Keratinocyte (primary cell): Measurements from ENCODE around the gene FRAS1. TPM values are rescaled to one million over a fixed set of nuclear protein-coding genes. Genes with fewer than 3 reads are reported as not detected.
"Not testable (repeated sequence)": the region's sequence is repeated elsewhere in the genome, so short reads cannot be mapped to it uniquely, and the experiment has no call there.

ENCODE experiments used
- DNase-seq: peaks from one replicate; pipeline ENCODE4 v3.0.0-alpha.2; 2011; ENCODE audit warnings: low read depth, missing footprints, low spot score
- FAIRE-seq: peaks from 2 replicates; lab custom pipeline; 2011; peaks lifted over from hg19 to GRCh38; lab: Jason Lieb, UNC
- H2AFZ ChIP-seq: 2 replicates; pipeline ENCODE4 v1.6.0; 2012; ENCODE audit warnings: low read length, control low read depth, inconsistent platforms; ENCODE audit not compliant: control insufficient read depth
- H3K27ac ChIP-seq: 2 replicates; pipeline ENCODE4 v1.5.1; 2011; ENCODE audit warnings: low read length; ENCODE audit not compliant: control insufficient read depth, insufficient read depth
- H3K27me3 ChIP-seq: 3 replicates; pipeline ENCODE4 v1.6.0; 2011; ENCODE audit warnings: low read length; ENCODE audit not compliant: control insufficient read depth, insufficient read depth; ENCODE audit errors: extremely low read depth
- H3K36me3 ChIP-seq, 2 experiments: 2 replicates in 1 of 2; 3 replicates in 1 of 2; pipeline ENCODE4 v1.5.1; 2011; ENCODE audit warnings: low read length in 2 of 2, mild to moderate bottlenecking in 1 of 2; ENCODE audit not compliant: control insufficient read depth in 2 of 2, insufficient read depth in 2 of 2; ENCODE audit errors: extremely low read depth in 1 of 2
- H3K4me1 ChIP-seq: 3 replicates; pipeline ENCODE4 v1.5.1; 2011; ENCODE audit warnings: low read length; ENCODE audit not compliant: control insufficient read depth, insufficient read depth; ENCODE audit errors: extremely low read depth
- H3K4me2 ChIP-seq: 3 replicates; pipeline ENCODE4 v1.6.0; 2011; ENCODE audit warnings: low read depth, low read length; ENCODE audit not compliant: control insufficient read depth, insufficient read depth; ENCODE audit errors: extremely low read depth
- H3K4me3 ChIP-seq, 3 experiments: fragments of 200-600 bp in 1 of 3; sonication (generic) in 1 of 3; 2 replicates in 2 of 3; 3 replicates in 1 of 3; pipeline ENCODE4 v1.5.1; 2011 to 2016; ENCODE audit warnings: low read length in 3 of 3, mild to moderate bottlenecking in 3 of 3, control low read depth in 2 of 3, inconsistent platforms in 1 of 3, low read depth in 1 of 3, mixed read lengths in 1 of 3, mixed run types in 1 of 3, moderate library complexity in 1 of 3; ENCODE audit not compliant: control insufficient read depth in 2 of 3, insufficient read depth in 2 of 3; ENCODE audit errors: extremely low read depth in 1 of 3
- H3K79me2 ChIP-seq: 2 replicates; pipeline ENCODE4 v1.6.0; 2012; ENCODE audit warnings: low read length; ENCODE audit not compliant: control insufficient read depth, insufficient read depth
- H3K9ac ChIP-seq: 3 replicates; pipeline ENCODE4 v1.6.0; 2011; ENCODE audit warnings: low read length; ENCODE audit not compliant: control insufficient read depth, insufficient read depth; ENCODE audit errors: extremely low read depth
- H3K9me1 ChIP-seq: 3 replicates; pipeline ENCODE4 v1.6.0; 2011; ENCODE audit warnings: low read length; ENCODE audit not compliant: control insufficient read depth, insufficient read depth; ENCODE audit errors: extremely low read depth
- H3K9me3 ChIP-seq: 2 replicates; pipeline ENCODE4 v1.5.1; 2012; ENCODE audit warnings: low read depth, low read length; ENCODE audit not compliant: control insufficient read depth
- H4K20me1 ChIP-seq: 3 replicates; pipeline ENCODE4 v1.6.0; 2011; ENCODE audit warnings: low read length; ENCODE audit not compliant: control insufficient read depth, insufficient read depth; ENCODE audit errors: extremely low read depth
- EZH2 ChIP-seq: IDR thresholded peaks from one replicate; pipeline ENCODE4 v1.6.1; 2012; ENCODE audit warnings: inconsistent platforms, mild to moderate bottlenecking, low read length, moderate library complexity
- dilution Hi-C: fragments of 300-500 bp; cut with MboI; formaldehyde crosslinking; loops from one replicate; pipeline ENCODE4 v1.7.0; 2020; ENCODE audit warnings: low sequenced_read_pairs; ENCODE audit not compliant: extremely low pct_ligation_motif_present
- polyA plus RNA-seq, 5 experiments: library from polyadenylated mRNA; depleted of rRNA in 3 of 5; stranded (reverse) in 3 of 5; stranded (forward) in 1 of 5; unstranded in 1 of 5; fragments of >200 nt; gene quantifications; 1 replicate in 1 of 5; 2 replicates in 3 of 5; 3 replicates in 1 of 5; pipeline versions ENCODE4 v1.2.1 to v1.2.3, GENCODE V29; 2011 to 2012; ENCODE audit warnings: missing spikeins in 2 of 5, low read depth in 1 of 5, low replicate concordance in 1 of 5
- TF ChIP-seq, protein P1 (sequence below), 3 experiments: IDR thresholded peaks in 1 of 3; conservative IDR thresholded peaks in 1 of 3; optimal IDR thresholded peaks in 1 of 3; 2 replicates in 2 of 3; 3 replicates in 1 of 3; pipeline versions ENCODE3 to v1.5.1; 2011; ENCODE audit warnings: low read length in 3 of 3, mild to moderate bottlenecking in 3 of 3, moderate library complexity in 2 of 3, control low read depth in 1 of 3, inconsistent platforms in 1 of 3; ENCODE audit not compliant: insufficient read depth in 2 of 3; ENCODE audit errors: extremely low read depth in 1 of 3

The FRAS1 gene
- polyA plus RNA-seq, 1 donor (not counting 4 experiments of a cell fraction or from before 2014, with no cell fraction given), result 3.5 TPM

GRCh38 chr4:78496021-78496643, 439.0 kb downstream of the FRAS1 start:
- H3K27me3 ChIP-seq, result no peaks in the 10 kb centered on the region
- no peak overlapping the region for H3K4me2 ChIP-seq
- no peaks in the 10 kb centered on the region for H3K4me1 ChIP-seq
- H3K9me3 ChIP-seq, result no peaks in the 10 kb centered on the region
- H2AFZ ChIP-seq, result no peak overlapping the region
- no peak overlapping the region for H3K27ac ChIP-seq
- H3K4me3 ChIP-seq, result no peak overlapping the region
- H3K36me3 ChIP-seq, result no peaks in the 10 kb centered on the region
- FAIRE-seq, result no peak
- TF ChIP-seq, protein P1, sequence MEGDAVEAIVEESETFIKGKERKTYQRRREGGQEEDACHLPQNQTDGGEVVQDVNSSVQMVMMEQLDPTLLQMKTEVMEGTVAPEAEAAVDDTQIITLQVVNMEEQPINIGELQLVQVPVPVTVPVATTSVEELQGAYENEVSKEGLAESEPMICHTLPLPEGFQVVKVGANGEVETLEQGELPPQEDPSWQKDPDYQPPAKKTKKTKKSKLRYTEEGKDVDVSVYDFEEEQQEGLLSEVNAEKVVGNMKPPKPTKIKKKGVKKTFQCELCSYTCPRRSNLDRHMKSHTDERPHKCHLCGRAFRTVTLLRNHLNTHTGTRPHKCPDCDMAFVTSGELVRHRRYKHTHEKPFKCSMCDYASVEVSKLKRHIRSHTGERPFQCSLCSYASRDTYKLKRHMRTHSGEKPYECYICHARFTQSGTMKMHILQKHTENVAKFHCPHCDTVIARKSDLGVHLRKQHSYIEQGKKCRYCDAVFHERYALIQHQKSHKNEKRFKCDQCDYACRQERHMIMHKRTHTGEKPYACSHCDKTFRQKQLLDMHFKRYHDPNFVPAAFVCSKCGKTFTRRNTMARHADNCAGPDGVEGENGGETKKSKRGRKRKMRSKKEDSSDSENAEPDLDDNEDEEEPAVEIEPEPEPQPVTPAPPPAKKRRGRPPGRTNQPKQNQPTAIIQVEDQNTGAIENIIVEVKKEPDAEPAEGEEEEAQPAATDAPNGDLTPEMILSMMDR (optimal IDR thresholded peaks at IDR 0.05 in 1 of 3, IDR thresholded peaks at IDR 0.05 in 1 of 3, conservative IDR thresholded peaks at IDR 0.05 in 1 of 3; ENCODE audit: extremely low read depth in 1 of 3, insufficient read depth in 2 of 3, low read length in 3 of 3), result no peak
- TF ChIP-seq EZH2, result no peak
- dilution Hi-C loops, result no loop called here
- DNase-seq, result no peak
- H3K9me1 ChIP-seq, result no peaks in the 10 kb centered on the region
- no peaks in the 10 kb centered on the region for H4K20me1 ChIP-seq
- no peak overlapping the region for H3K9ac ChIP-seq
- H3K79me2 ChIP-seq, result no peaks in the 10 kb centered on the region

DNA sequence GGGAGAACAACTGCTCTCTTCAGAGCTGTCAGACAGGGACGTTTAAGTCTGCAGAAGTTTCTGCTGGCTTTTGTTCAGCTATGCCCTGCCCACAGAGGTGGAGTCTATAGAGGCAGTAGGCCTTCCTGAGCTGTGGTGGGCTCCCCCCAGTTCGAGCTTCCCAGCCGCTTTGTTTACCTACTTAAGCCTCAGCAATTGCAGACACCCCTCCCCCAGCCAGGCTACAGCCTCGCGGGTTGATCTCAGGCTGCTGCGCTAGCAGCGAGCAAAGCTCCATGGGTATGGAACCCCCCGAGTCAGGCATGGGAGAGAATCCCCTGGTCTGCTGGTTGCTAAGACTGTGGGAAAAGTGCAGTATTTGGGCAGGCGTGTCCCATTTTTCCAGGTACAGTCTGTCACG, 449.1 kb downstream of the FRAS1 start:
- dilution Hi-C loops, DNase-seq, H3K9me1 ChIP-seq, H3K36me3 ChIP-seq, H4K20me1 ChIP-seq, H3K4me3 ChIP-seq, H3K4me2 ChIP-seq, H3K27ac ChIP-seq, H3K79me2 ChIP-seq, H3K9me3 ChIP-seq, H2AFZ ChIP-seq, H3K27me3 ChIP-seq, H3K4me1 ChIP-seq, H3K9ac ChIP-seq, FAIRE-seq: not testable (repeated sequence)

DNA sequence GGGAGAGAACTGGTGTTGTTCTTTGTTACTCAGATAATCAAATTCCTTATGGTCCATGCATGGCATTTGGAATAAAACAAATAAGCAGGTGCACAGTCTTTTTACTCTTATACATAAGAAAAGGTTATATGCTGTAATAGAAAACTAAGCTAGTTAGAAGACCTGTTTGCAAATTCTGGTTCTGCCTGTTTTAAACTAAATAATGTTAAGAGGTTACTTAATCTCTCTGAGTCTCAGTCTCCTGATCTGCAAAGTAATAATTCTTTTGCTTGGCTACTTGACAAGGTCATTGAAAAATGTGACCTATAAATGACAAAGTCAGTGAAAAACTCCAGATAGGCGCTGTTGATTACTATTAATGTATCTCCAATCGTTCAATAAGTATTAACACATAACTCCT, 451.9 kb downstream of the FRAS1 start:
- H3K9me3 ChIP-seq, result no peaks in the 10 kb centered on the region
- FAIRE-seq (no peak), DNase-seq (no peak)
- no peak overlapping the region for H2AFZ ChIP-seq
- dilution Hi-C loops, result no loop called here
- H3K9me1 ChIP-seq, result no peaks in the 10 kb centered on the region
- H3K4me2 ChIP-seq, result no peak overlapping the region
- H3K36me3 ChIP-seq, result peaks cover 0 to 6% of the 10 kb centered on the region in 2 experiments
- H3K4me3 ChIP-seq, result no peak overlapping the region
- no peak overlapping the region for H3K9ac ChIP-seq
- H3K27ac ChIP-seq, result no peak overlapping the region
- H4K20me1 ChIP-seq, result no peaks in the 10 kb centered on the region
- TF ChIP-seq, protein P1 (optimal IDR thresholded peaks at IDR 0.05 in 1 of 3, IDR thresholded peaks at IDR 0.05 in 1 of 3, conservative IDR thresholded peaks at IDR 0.05 in 1 of 3; ENCODE audit: extremely low read depth in 1 of 3, insufficient read depth in 2 of 3, low read length in 3 of 3), result no peak
- no peaks in the 10 kb centered on the region for H3K79me2 ChIP-seq
- H3K27me3 ChIP-seq, result no peaks in the 10 kb centered on the region
- no peaks in the 10 kb centered on the region for H3K4me1 ChIP-seq
